NOMO-1 treated with DMSO at 0.1 percent for 48 hours (cell line): Measurements from ENCODE around the gene ARL8B.
"Not testable (repeated sequence)": the region's sequence is repeated elsewhere in the genome, so short reads cannot be mapped to it uniquely, and the experiment has no call there.

Source experiments
- DNase-seq: peaks from one replicate; lab custom pipeline; 2025; ENCODE audit not compliant: unreplicated experiment; lab: John Stamatoyannopoulos, UW

Gene ARL8B

GRCh38 chr3:5122030-5122740 is at the start of gene ARL8B:
Gene ARL8B, plus strand, starts transcription at chr3:5122292. Its CDS starts 174 bp downstream, at chr3:5122466.
- peak; percentile 77 for DNase-seq

GRCh38 chr3:5073374-5074085 is 48.6 kb upstream of the ARL8B start:
- no peak for DNase-seq

- DNase-seq, result no peak
Measured at GRCh38 chr3:5078151-5078550, 43.9 kb upstream of the ARL8B start.

GRCh38 chr3:5079761-5080160 is 42.3 kb upstream of the ARL8B start:
- no peak for DNase-seq

GRCh38 chr3:5080779-5081550 is 41.1 kb upstream of the ARL8B start:
- no peak for DNase-seq

- not testable (repeated sequence) for DNase-seq
Measured at GRCh38 chr3:5081973-5082788, 39.9 kb upstream of the ARL8B start.

GRCh38 chr3:5082789-5083115 is 39.3 kb upstream of the ARL8B start:
- no peak for DNase-seq

GRCh38 chr3:5084224-5084623 is 37.9 kb upstream of the ARL8B start:
- no peak for DNase-seq

- DNase-seq, result no peak
Measured at GRCh38 chr3:5086708-5087107, 35.4 kb upstream of the ARL8B start.

GRCh38 chr3:5087209-5087608 is 34.9 kb upstream of the ARL8B start:
- no peak for DNase-seq

- DNase-seq, result no peak
Measured at GRCh38 chr3:5090197-5090596, 31.9 kb upstream of the ARL8B start.

- DNase-seq, result no peak
Measured at GRCh38 chr3:5092018-5092417, 30.1 kb upstream of the ARL8B start.

- no peak for DNase-seq
Measured at GRCh38 chr3:5093731-5094130, 28.4 kb upstream of the ARL8B start.

- no peak for DNase-seq
Measured at GRCh38 chr3:5095886-5096285, 26.2 kb upstream of the ARL8B start.

- no peak for DNase-seq
Measured at GRCh38 chr3:5096336-5097008, 25.6 kb upstream of the ARL8B start.

GRCh38 chr3:5098346-5098745 is 23.7 kb upstream of the ARL8B start:
- DNase-seq, result no peak

- no peak for DNase-seq
Measured at GRCh38 chr3:5102532-5102931, 19.6 kb upstream of the ARL8B start.

GRCh38 chr3:5103743-5104142 is 18.3 kb upstream of the ARL8B start:
- DNase-seq, result no peak

GRCh38 chr3:5105050-5105449 is 17.0 kb upstream of the ARL8B start:
- DNase-seq, result no peak

GRCh38 chr3:5106371-5106770 is 15.7 kb upstream of the ARL8B start:
- not testable (repeated sequence) for DNase-seq

- DNase-seq, result not testable (repeated sequence)
Measured at GRCh38 chr3:5106933-5107334, 15.2 kb upstream of the ARL8B start.
